T47D (cell line): ENCODE data around the gene MS4A4E.
A peak's percentile ranks its signal among the peaks of the same experiment; 100 is the strongest.
"Not testable (repeated sequence)": the region's sequence is repeated elsewhere in the genome, so short reads cannot be mapped to it uniquely, and the experiment has no call there.

ENCODE experiments used
- DNase-seq, 2 experiments: peaks; one replicate each; pipeline versions ENCODE4 v3.0.0 to v3.0.0-alpha.2; 2011 to 2012; ENCODE audit warnings: low read depth in 1 of 2, low spot score in 1 of 2
- JUND ChIP-seq: IDR thresholded peaks from 2 replicates; pipeline ENCODE4 v1.6.1; 2012; ENCODE audit warnings: low read depth
- in situ Hi-C: cut with HindIII; loops from 2 replicates; pipeline ENCODE4 v1.10.0; 2016; ENCODE audit warnings: low sequenced_read_pairs, low pct_unique_long_range_greater_than_20kb

Gene MS4A4E

GRCh38 chr11:60209977-60210376 lies 33.0 kb downstream of the MS4A4E start:
- TF ChIP-seq JUND: no peak
- DNase-seq: no peak
- in situ Hi-C loops: no loop called here

- TF ChIP-seq JUND: no peak
- no peak for DNase-seq
- in situ Hi-C loops: no loop called here
Measured at GRCh38 chr11:60208951-60209350, 34.0 kb downstream of the MS4A4E start.

GRCh38 chr11:60208146-60208895 lies 34.6 kb downstream of the MS4A4E start:
- in situ Hi-C loops: no loop called here
- no peak for DNase-seq
- no peak for TF ChIP-seq JUND

- no peak for TF ChIP-seq JUND
- in situ Hi-C loops: no loop called here
- DNase-seq: no peak
Measured at GRCh38 chr11:60206616-60207015, 36.3 kb downstream of the MS4A4E start.

DNA sequence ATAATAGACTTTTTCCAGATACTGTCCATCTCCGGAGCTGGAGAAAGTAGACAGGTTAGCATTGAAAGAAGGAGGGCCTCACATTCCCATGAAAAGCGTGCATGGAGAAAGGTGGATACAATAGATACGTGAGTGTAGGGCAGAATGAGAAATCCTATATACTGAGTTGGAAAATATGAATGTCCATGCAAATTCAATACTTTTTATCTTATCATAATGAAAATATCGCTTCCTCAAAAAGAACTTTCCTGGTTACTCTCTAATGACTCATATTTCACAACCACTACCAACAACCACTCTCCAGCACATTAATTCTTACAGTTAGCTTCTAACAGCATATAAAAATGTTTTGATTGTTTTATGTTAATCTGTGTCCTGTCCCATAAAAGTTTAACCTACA lies 38.0 kb downstream of the MS4A4E start:
- in situ Hi-C loops: no loop called here
- no peak for TF ChIP-seq JUND
- no peak for DNase-seq

GRCh38 chr11:60201334-60201733 lies 41.6 kb downstream of the MS4A4E start:
- DNase-seq, in situ Hi-C loops: not testable (repeated sequence)

DNA sequence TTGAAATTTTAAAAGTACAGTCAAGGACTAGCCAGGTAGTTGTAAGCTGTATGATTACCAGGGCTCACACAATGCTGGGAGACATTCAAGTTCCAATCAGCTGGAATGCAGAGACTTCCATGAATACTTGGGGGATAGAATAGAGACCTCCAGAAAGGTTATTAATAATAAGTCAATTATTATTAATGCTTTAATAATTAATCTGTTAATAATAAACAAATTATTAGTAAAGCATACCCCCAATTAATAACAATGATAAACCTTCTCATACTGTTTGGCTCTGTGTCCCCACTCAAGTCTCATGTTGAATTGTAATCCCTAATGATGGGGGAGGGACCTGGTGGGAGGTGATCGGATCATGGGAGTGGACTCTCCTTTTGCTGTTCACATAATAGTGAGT lies 45.5 kb downstream of the MS4A4E start:
- DNase-seq: no peak
- in situ Hi-C loops: no loop called here
- no peak for TF ChIP-seq JUND

- in situ Hi-C loops: no loop called here
- no peak for DNase-seq
- no peak for TF ChIP-seq JUND
Measured at GRCh38 chr11:60195923-60196368, 47.0 kb downstream of the MS4A4E start.

- no peak for DNase-seq
- in situ Hi-C loops: no loop called here
- no peak for TF ChIP-seq JUND
Measured at GRCh38 chr11:60194511-60194910, 48.4 kb downstream of the MS4A4E start.

DNA sequence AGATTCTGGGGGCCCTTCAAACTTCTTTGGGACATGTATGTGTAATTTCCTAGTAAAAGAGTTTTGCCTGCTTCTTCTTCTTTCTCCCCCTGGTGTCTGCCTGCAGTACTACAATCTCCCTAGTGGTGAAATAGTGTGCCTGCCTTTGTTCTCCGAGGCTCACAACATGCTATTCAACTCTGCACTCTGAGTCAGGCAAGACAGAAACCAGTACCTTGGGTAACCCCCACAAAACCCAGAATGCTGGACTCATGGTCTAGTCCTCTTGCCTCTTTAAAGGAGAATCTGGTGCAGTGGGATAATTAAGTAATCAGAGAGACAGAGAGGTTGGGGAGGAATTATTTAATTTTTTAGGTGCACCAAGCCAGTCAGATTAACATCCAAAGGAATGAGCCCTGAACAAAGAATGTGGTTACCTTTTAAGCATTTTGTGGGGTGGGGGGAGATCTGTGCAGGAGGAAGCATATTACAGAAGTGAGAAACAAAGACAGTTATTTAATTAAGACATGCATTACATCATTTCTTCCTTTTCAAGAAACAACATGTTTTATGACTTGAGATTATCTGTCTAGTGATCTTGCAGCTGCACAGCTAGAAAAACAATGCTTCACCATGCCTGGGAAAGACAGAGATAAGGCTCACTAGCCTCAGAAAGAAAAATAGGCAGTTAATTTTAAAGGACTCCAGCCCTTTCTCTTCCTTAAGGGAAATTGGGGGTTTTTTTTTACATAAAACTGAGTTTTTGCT lies 49.1 kb downstream of the MS4A4E start:
- in situ Hi-C loops: no loop called here
- no peak for TF ChIP-seq JUND

DNA sequence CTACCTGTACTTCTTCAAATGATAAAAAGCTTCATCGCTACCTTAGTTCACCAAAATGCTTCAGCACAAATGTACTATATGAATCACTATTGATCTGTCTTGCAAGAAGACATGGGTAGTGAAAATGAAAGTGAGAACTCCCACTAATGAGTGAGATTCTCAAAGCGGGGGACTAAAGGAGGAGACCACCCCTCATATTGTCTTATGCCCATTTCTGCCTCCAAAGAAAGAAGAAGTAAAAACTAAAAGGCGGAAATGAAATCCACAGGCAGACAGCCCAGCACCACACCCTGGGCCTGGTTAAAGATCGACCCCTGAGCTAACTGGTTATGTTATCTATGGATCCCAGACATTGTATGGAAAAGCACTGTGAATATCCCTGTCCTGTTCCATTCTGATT lies 50.4 kb downstream of the MS4A4E start:
- in situ Hi-C loops, DNase-seq: not testable (repeated sequence)

More for the DNA sequence above, 49.1 kb downstream of the MS4A4E start:
- DNase-seq: peak; percentile 41 to 83

DNA sequence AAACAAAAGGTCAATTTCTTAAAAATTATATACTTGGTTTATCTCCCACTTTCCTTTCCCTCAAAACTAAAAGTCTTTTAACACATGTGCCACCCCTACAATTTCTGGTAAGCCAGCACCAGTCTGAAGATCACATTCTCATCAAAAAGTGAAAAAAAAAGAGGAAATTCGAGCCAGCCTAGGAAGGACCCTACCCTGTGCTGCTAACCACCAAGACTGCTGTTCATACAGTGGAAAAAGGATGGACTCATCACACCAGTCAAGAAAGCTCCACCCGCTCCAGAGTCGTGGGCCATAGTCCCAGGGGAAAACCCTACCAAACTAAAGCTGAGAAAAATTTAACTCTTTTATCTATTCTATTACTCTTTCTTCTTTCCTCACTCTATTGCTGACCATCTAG lies 54.5 kb downstream of the MS4A4E start:
- DNase-seq, in situ Hi-C loops: not testable (repeated sequence)

DNA sequence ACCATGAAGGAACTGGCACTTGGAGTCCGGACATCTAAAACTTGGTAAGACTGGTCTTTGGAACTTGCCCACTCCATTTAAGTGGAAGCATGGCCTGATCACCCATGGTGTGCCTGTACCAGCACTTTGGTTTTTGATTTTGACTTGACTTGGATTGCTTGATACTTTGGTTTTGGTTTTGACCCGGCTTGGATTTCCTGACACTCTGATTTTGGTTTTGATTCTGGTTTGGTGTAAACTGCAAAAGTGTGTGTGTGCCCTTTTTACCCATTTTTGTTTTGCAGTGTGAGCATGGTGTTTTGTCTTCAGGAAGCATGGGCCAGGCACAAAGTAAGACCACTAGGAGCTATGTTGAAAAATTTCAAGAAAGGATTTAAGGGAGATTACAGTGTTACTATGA lies 56.8 kb downstream of the MS4A4E start:
- DNase-seq, in situ Hi-C loops: not testable (repeated sequence)

DNA sequence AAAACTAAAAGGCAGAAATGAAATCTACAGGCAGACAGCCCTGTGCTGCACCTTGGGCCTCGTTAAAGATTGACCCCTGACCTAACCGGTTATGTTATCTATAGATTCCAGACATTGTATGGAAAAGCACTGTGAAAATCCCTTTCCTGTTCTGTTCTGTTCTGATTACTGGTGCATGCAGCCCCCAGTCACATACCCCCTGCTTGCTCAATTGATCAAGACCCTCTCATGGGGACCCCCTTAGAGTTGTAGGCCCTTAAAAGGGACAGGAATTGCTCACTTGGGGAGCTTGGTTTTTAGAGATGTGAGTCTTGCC lies 57.5 kb downstream of the MS4A4E start:
- in situ Hi-C loops, DNase-seq: not testable (repeated sequence)
